Caco-2 (cell line): Measurements from ENCODE around the gene ANKRD23. TPM values are rescaled to one million over a fixed set of nuclear protein-coding genes. Genes with fewer than 3 reads are reported as not detected.

ENCODE experiments used
- BruUV-seq: library from RNA; stranded (reverse); fragments of 400-500 nt; replicated peaks from 2 replicates; lab custom pipeline; 2021; lab: Mats Ljungman, UMichigan
- CTCF ChIA-PET: fragments of 300-600 bp; sonication (Branson Sonifier 250); formaldehyde crosslinking; loops from one replicate; lab custom pipeline; 2022; ENCODE audit warnings: antibody characterized with exemption; lab: Charles Lee
- POLR2A ChIA-PET: fragments of 300-600 bp; sonication (Branson Sonifier 250); formaldehyde crosslinking; loops from one replicate; lab custom pipeline; 2022; ENCODE audit warnings: antibody characterized with exemption; lab: Charles Lee
- DNase-seq, 2 experiments: peaks; one replicate each; pipeline versions ENCODE4 v3.0.0 to v3.0.0-alpha.2; 2020 to 2022
- H3K27me3 ChIP-seq: replicated peaks from 2 replicates; pipeline ENCODE4 v1.6.0; 2011; ENCODE audit warnings: low read length; ENCODE audit not compliant: control insufficient read depth, insufficient read depth
- H3K36me3 ChIP-seq: 2 replicates; pipeline ENCODE4 v1.5.1; 2011; ENCODE audit warnings: low read length; ENCODE audit not compliant: control insufficient read depth, insufficient read depth
- H3K4me1 ChIP-seq: fragments of 250-450 bp; sonication (Bioruptor Pico); 2 replicates; pipeline ENCODE4 v1.5.1; 2020; ENCODE audit warnings: mild to moderate bottlenecking
- H3K4me3 ChIP-seq: 2 replicates; pipeline ENCODE4 v1.5.1; 2011; ENCODE audit warnings: low read depth, mild to moderate bottlenecking, control low read depth, low read length
- H3K9me3 ChIP-seq: fragments of 250-450 bp; sonication (Bioruptor Pico); 2 replicates; pipeline ENCODE4 v1.5.1; 2020; ENCODE audit warnings: mild to moderate bottlenecking, moderate library complexity
- H3K27ac Mint-ChIP-seq: one replicate; pipeline ENCODE4 v1.8.0; 2022; ENCODE audit warnings: mixed read lengths; ENCODE audit not compliant: unreplicated experiment
- H3K27me3 Mint-ChIP-seq: one replicate; pipeline ENCODE4 v1.8.0; 2022; ENCODE audit warnings: mixed read lengths; ENCODE audit not compliant: insufficient read depth, unreplicated experiment
- H3K36me3 Mint-ChIP-seq: one replicate; pipeline ENCODE4 v1.8.0; 2022; ENCODE audit warnings: mild to moderate bottlenecking, mixed read lengths; ENCODE audit not compliant: insufficient read depth, unreplicated experiment
- H3K4me1 Mint-ChIP-seq: one replicate; pipeline ENCODE4 v1.8.0; 2022; ENCODE audit warnings: low read depth, mixed read lengths; ENCODE audit not compliant: unreplicated experiment
- H3K4me3 Mint-ChIP-seq: one replicate; pipeline ENCODE4 v1.8.0; 2022; ENCODE audit warnings: mild to moderate bottlenecking, moderate library complexity, mixed read lengths; ENCODE audit not compliant: unreplicated experiment
- H3K9me3 Mint-ChIP-seq: one replicate; pipeline ENCODE4 v1.8.0; 2022; ENCODE audit warnings: mixed read lengths; ENCODE audit not compliant: unreplicated experiment
- CTCF ChIP-seq, 2 experiments: fragments of 200-600 bp in 1 of 2; IDR thresholded peaks; 1 replicate in 1 of 2; 2 replicates in 1 of 2; pipeline versions ENCODE4 v1.5.1 to v1.8.0; 2011 to 2022; ENCODE audit warnings: antibody characterized with exemption in 1 of 2, control low read depth in 1 of 2, inconsistent platforms in 1 of 2, low read depth in 1 of 2, low read length in 1 of 2, mild to moderate bottlenecking in 1 of 2, moderate library complexity in 1 of 2; ENCODE audit not compliant: insufficient read depth in 1 of 2, severe bottlenecking in 1 of 2, unreplicated experiment in 1 of 2
- intact Hi-C: fragments of 100-400 bp; cut with micrococcal nuclease; formaldehyde crosslinking; loops from one replicate; pipeline ENCODE4 v1.10.0; 2022; ENCODE audit not compliant: unreplicated experiment
- total RNA-seq: library from RNA; stranded (reverse); gene quantifications from 2 replicates; pipeline ENCODE4 v1.2.3, GENCODE V29; 2022

The ANKRD23 gene
- total RNA-seq, 1 experiment from 2014 or later = 2.5 TPM

DNA sequence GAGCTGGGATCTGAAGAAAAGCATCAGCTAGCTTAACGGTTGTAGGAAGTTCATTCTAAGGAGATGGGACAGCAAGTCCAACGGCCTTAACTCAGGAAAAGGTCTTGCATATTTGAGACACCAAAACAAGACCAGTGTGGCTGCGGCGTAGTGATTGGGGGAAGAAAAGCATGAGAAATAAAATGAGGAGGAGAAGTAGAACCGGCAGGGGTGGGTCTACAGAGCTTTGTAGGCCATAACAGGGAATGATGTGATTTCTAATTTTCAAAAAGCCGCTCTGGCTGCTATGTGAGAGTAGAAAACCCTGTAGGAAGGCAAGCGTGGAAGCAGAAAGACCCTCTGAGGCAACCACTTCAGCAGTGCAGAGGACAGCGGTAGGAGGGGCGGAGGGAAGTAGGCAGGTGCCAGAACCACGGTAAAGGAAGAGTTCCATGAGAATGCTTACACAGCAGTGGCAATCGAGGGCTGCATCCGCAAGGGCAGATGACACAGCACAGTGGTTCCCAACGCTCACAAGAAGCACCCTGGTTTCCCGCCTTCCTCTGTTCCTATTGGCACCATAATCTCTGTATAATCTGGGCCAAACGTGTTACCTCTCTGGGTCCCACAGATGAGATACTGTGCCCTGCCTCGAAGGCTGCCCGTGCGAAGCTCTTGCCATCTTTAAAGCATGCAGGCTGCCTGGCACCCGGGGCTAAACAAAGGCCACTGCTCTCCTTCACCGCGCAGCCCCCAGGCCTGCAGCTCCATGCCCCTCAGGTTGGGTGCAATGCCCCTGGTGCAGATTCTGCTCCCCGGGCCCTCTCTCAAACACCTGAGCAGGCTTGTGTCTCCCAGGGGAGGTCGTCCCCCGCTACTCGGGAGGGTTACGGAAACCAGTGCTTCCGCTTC is 13.2 kb upstream of the ANKRD23 start:
- H3K4me3 ChIP-seq = peak overlapping the region; percentile 79
- no peaks in the 10 kb centered on the region for H3K9me3 ChIP-seq
- CTCF ChIA-PET = interaction anchor here (0.5 to 2.9 kb wide), 29 partner anchors 11 to 718 kb away, joined by 3 to 72 read pairs (median 4); partner anchors contain the start of genes ANKRD36, CNNM3 and CNNM4
- H3K36me3 ChIP-seq = peaks cover 4% of the 10 kb centered on the region; the same call in 1 of the 2 replicates
- H3K4me1 Mint-ChIP-seq = peaks cover 17% of the 10 kb centered on the region
- H3K27me3 ChIP-seq = no peaks in the 10 kb centered on the region
- POLR2A ChIA-PET = interaction anchor here (0.6 to 1.8 kb wide), 8 partner anchors 10 to 1090 kb away, joined by 3 to 23 read pairs (median 3); partner anchors contain the start of gene SEMA4C
- TF ChIP-seq CTCF (IDR thresholded peaks at IDR 0.05; ENCODE audit: insufficient read depth in 1 of 2, low read depth in 1 of 2, low read length in 1 of 2, severe bottlenecking in 1 of 2, unreplicated experiment in 1 of 2) = no peak
- H3K27me3 Mint-ChIP-seq = no peaks in the 10 kb centered on the region
- peaks cover 9% of the 10 kb centered on the region for H3K4me1 ChIP-seq
- peak overlapping the region; percentile 10 for H3K27ac Mint-ChIP-seq
- intact Hi-C loops = no loop called here
- TSS peak; percentile 13 for BruUV-seq
- H3K9me3 Mint-ChIP-seq = no peaks in the 10 kb centered on the region
- peak overlapping the region; percentile 68 for H3K4me3 Mint-ChIP-seq
- DNase-seq = peak in 1 of 2 experiments; percentile 45
- peaks cover 37% of the 10 kb centered on the region for H3K36me3 Mint-ChIP-seq

GRCh38 chr2:96853321-96853720 is 9.5 kb upstream of the ANKRD23 start:
- Mint-ChIP-seq H3K36me3 (peaks cover 20% of the 10 kb centered on the region), H3K9me3 (no peaks in the 10 kb centered on the region), H3K27ac (no peak overlapping the region), H3K4me1 (peaks cover 7% of the 10 kb centered on the region), H3K4me3 (no peak overlapping the region), H3K27me3 (no peaks in the 10 kb centered on the region)
- no peak overlapping the region for H3K4me3 ChIP-seq
- DNase-seq = no peak
- peaks cover 5% of the 10 kb centered on the region for H3K36me3 ChIP-seq
- POLR2A ChIA-PET = no interaction called here
- H3K9me3 ChIP-seq = no peaks in the 10 kb centered on the region
- H3K4me1 ChIP-seq = peaks cover 4% of the 10 kb centered on the region; the same call in 1 of the 2 replicates
- BruUV-seq = no TSS peak
- H3K27me3 ChIP-seq = no peaks in the 10 kb centered on the region
- CTCF ChIA-PET = no interaction called here
- TF ChIP-seq CTCF (IDR thresholded peaks at IDR 0.05; ENCODE audit: insufficient read depth in 1 of 2, low read depth in 1 of 2, low read length in 1 of 2, severe bottlenecking in 1 of 2, unreplicated experiment in 1 of 2) = no peak
- intact Hi-C loops = no loop called here

DNA sequence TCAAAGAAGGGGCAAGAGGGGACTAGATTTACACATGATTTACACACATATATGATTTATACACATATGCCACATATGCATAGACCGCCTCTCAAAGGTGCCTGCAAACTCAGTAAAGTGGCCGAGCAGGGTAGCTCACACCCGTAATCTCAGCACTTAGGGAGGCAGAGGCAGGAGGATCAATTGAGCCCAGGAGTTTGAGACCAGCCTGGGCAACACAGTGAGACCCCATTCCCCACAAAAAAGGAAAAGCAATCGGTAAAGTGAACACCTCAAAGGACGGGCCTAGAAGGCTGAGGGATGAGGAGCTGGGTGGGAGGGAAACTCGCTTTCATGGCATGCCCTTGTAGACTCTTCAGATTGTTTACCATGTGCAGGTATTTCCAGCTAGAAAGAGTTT is 8.8 kb upstream of the ANKRD23 start:
- POLR2A ChIA-PET = no interaction called here
- no TSS peak for BruUV-seq
- no peak for DNase-seq

More for the DNA sequence above, 8.8 kb upstream of the ANKRD23 start:
- Histone ChIP-seq H3K4me1 (peaks cover 4% of the 10 kb centered on the region; the same call in 1 of the 2 replicates), H3K36me3 (peaks cover 7% of the 10 kb centered on the region), H3K27me3 (no peaks in the 10 kb centered on the region), H3K9me3 (no peaks in the 10 kb centered on the region), H3K4me3 (no peak overlapping the region)
- H3K36me3 Mint-ChIP-seq = peaks cover 27% of the 10 kb centered on the region
- CTCF ChIA-PET = interaction anchor here (0.7 kb wide), 2 partner anchors 13 to 95 kb away, joined by 5 to 6 read pairs; no protein-coding TSS in a partner anchor
- no peaks in the 10 kb centered on the region for H3K9me3 Mint-ChIP-seq
- intact Hi-C loops = no loop called here
- TF ChIP-seq CTCF (IDR thresholded peaks at IDR 0.05; ENCODE audit: insufficient read depth in 1 of 2, low read depth in 1 of 2, low read length in 1 of 2, severe bottlenecking in 1 of 2, unreplicated experiment in 1 of 2) = no peak
- H3K27me3 Mint-ChIP-seq = no peaks in the 10 kb centered on the region
- H3K4me1 Mint-ChIP-seq = peaks cover 7% of the 10 kb centered on the region
- H3K27ac Mint-ChIP-seq = no peak overlapping the region
- H3K4me3 Mint-ChIP-seq = no peak overlapping the region
